H1 (cell line): ENCODE data around the gene PLPP4. TPM values are rescaled to one million over a fixed set of nuclear protein-coding genes. Genes with fewer than 3 reads are reported as not detected.

Source experiments
- CTCF ChIA-PET: fragments of 300-600 bp; sonication (Branson Sonifier 250); formaldehyde crosslinking; loops from one replicate; lab custom pipeline; 2021; ENCODE audit not compliant: partially characterized antibody; lab: Charles Lee
- POLR2A ChIA-PET: fragments of 300-600 bp; sonication (Branson Sonifier 250); formaldehyde crosslinking; loops from one replicate; lab custom pipeline; 2021; ENCODE audit warnings: inconsistent platforms; ENCODE audit not compliant: partially characterized antibody; lab: Charles Lee
- DNase-seq, 2 experiments: peaks; one replicate each; pipeline versions ENCODE4 v3.0.0 to v3.0.0-alpha.2; 2010 to 2022; ENCODE audit warnings: low spot score in 2 of 2, low read depth in 1 of 2, mixed read lengths in 1 of 2
- FAIRE-seq: peaks from 2 replicates; lab custom pipeline; 2011; peaks lifted over from hg19 to GRCh38; lab: Jason Lieb, UNC
- H2AFZ ChIP-seq: 2 replicates; pipeline ENCODE4 v1.8.1; 2012; ENCODE audit warnings: low read length, inconsistent platforms
- H2AK5ac ChIP-seq: 2 replicates; pipeline ENCODE4 v1.6.1; 2013; ENCODE audit warnings: low read depth, low read length
- H2BK120ac ChIP-seq: replicated peaks from 2 replicates; pipeline ENCODE3; 2013; ENCODE audit warnings: low read depth, low read length, inconsistent platforms
- H2BK12ac ChIP-seq: 2 replicates; pipeline ENCODE4 v1.6.1; 2013; ENCODE audit warnings: low read depth, low read length
- H2BK15ac ChIP-seq: 2 replicates; pipeline ENCODE4 v1.6.1; 2013; ENCODE audit warnings: low read length
- H2BK20ac ChIP-seq: 2 replicates; pipeline ENCODE4 v1.6.1; 2013; ENCODE audit warnings: low read length
- H2BK5ac ChIP-seq: 2 replicates; pipeline ENCODE4 v1.6.1; 2013; ENCODE audit warnings: low read depth, low read length
- H3K14ac ChIP-seq: 2 replicates; pipeline ENCODE4 v1.6.1; 2013; ENCODE audit warnings: inconsistent platforms; ENCODE audit not compliant: insufficient read length
- H3K18ac ChIP-seq: 2 replicates; pipeline ENCODE4 v1.6.1; 2013; ENCODE audit warnings: low read length; ENCODE audit errors: extremely low read depth
- H3K23ac ChIP-seq: 2 replicates; pipeline ENCODE4 v1.6.1; 2013; ENCODE audit warnings: inconsistent platforms; ENCODE audit not compliant: insufficient read length
- H3K23me2 ChIP-seq: 2 replicates; pipeline ENCODE4 v1.6.1; 2013; ENCODE audit warnings: low read depth, low read length
- H3K27ac ChIP-seq: 2 replicates; pipeline ENCODE4 v1.6.1; 2011; ENCODE audit warnings: low read depth, low read length, inconsistent platforms
- H3K27me3 ChIP-seq, 4 experiments: replicated peaks in 1 of 4; 1 replicate in 1 of 4; 2 replicates in 3 of 4; pipeline versions ENCODE4 v1.6.1 to v1.8.1; 2011 to 2013; ENCODE audit warnings: low read length in 3 of 4, mild to moderate bottlenecking in 3 of 4, inconsistent platforms in 2 of 4, mixed read lengths in 2 of 4, moderate library complexity in 1 of 4; ENCODE audit not compliant: control insufficient read depth in 3 of 4, insufficient read depth in 3 of 4; ENCODE audit errors: extremely low read depth in 1 of 4
- H3K36me3 ChIP-seq, 4 experiments: 2 replicates each; pipeline versions ENCODE4 v1.6.1 to v1.8.1; 2011 to 2013; ENCODE audit warnings: mild to moderate bottlenecking in 4 of 4, low read length in 3 of 4, moderate library complexity in 2 of 4, control low read depth in 1 of 4, inconsistent platforms in 1 of 4; ENCODE audit not compliant: insufficient read depth in 4 of 4, control insufficient read depth in 2 of 4
- H3K4ac ChIP-seq: replicated peaks from 2 replicates; pipeline ENCODE3; 2013; ENCODE audit warnings: low read length, low read depth, mixed read lengths, inconsistent platforms; ENCODE audit not compliant: insufficient read length
- H3K4me1 ChIP-seq, 4 experiments: replicated peaks in 1 of 4; 1 replicate in 1 of 4; 2 replicates in 3 of 4; pipeline versions ENCODE4 v1.6.1 to v1.8.1; 2011 to 2013; ENCODE audit warnings: low read length in 3 of 4, inconsistent platforms in 2 of 4, mixed read lengths in 1 of 4; ENCODE audit not compliant: insufficient read depth in 4 of 4, control insufficient read depth in 3 of 4
- H3K4me2 ChIP-seq, 2 experiments: 2 replicates each; pipeline versions ENCODE4 v1.6.1 to v1.8.1; 2011 to 2013; ENCODE audit warnings: low read depth in 2 of 2, low read length in 2 of 2, control low read depth in 1 of 2, inconsistent platforms in 1 of 2, mild to moderate bottlenecking in 1 of 2; ENCODE audit not compliant: insufficient read depth in 1 of 2
- H3K4me3 ChIP-seq, 4 experiments: fragments of 200-600, 300-600 bp in 1 of 4; sonication (generic), shearing (Covaris generic), sonication (Bioruptor Twin) in 1 of 4; 2 replicates each; pipeline versions ENCODE4 v1.5.1 to v1.8.1; 2011 to 2016; ENCODE audit warnings: low read length in 4 of 4, low read depth in 3 of 4, control low read depth in 2 of 4, inconsistent platforms in 2 of 4, mild to moderate bottlenecking in 2 of 4, mixed read lengths in 1 of 4, moderate library complexity in 1 of 4; ENCODE audit not compliant: insufficient read depth in 2 of 4; ENCODE audit errors: extremely low read depth in 1 of 4
- H3K56ac ChIP-seq: replicated peaks from 2 replicates; pipeline ENCODE3; 2013; ENCODE audit warnings: low read depth, mild to moderate bottlenecking, mixed read lengths, low read length, inconsistent platforms; ENCODE audit not compliant: insufficient read length
- H3K79me1 ChIP-seq: 2 replicates; pipeline ENCODE4 v1.6.1; 2013; ENCODE audit warnings: low read depth, low read length, control low read depth
- H3K79me2 ChIP-seq, 2 experiments: 2 replicates each; pipeline versions ENCODE4 v1.6.1 to v1.8.1; 2012 to 2013; ENCODE audit warnings: low read length in 2 of 2, mild to moderate bottlenecking in 2 of 2, inconsistent platforms in 1 of 2; ENCODE audit not compliant: insufficient read depth in 2 of 2, control insufficient read depth in 1 of 2
- H3K9ac ChIP-seq, 4 experiments: replicated peaks in 1 of 4; 1 replicate in 1 of 4; 2 replicates in 3 of 4; pipeline versions ENCODE4 v1.6.1 to v1.8.1; 2011 to 2013; ENCODE audit warnings: low read depth in 3 of 4, low read length in 3 of 4, control low read depth in 2 of 4, mild to moderate bottlenecking in 2 of 4, moderate library complexity in 2 of 4, inconsistent platforms in 1 of 4; ENCODE audit errors: extremely low read depth in 1 of 4
- H3K9me3 ChIP-seq, 2 experiments: 2 replicates each; pipeline versions ENCODE4 v1.6.1 to v1.8.1; 2012 to 2013; ENCODE audit warnings: mild to moderate bottlenecking in 2 of 2, moderate library complexity in 2 of 2, control low read depth in 1 of 2, inconsistent platforms in 1 of 2, low read depth in 1 of 2, low read length in 1 of 2, mixed read lengths in 1 of 2; ENCODE audit not compliant: insufficient read depth in 2 of 2
- H4K20me1 ChIP-seq, 2 experiments: replicated peaks in 1 of 2; 2 replicates each; pipeline versions ENCODE3 to v1.8.1; 2011 to 2013; ENCODE audit warnings: inconsistent platforms in 2 of 2, low read length in 2 of 2, mild to moderate bottlenecking in 1 of 2; ENCODE audit not compliant: insufficient read depth in 2 of 2, control insufficient read depth in 1 of 2
- H4K5ac ChIP-seq: 2 replicates; pipeline ENCODE4 v1.6.1; 2013; ENCODE audit warnings: low read length, low read depth, mixed read lengths, inconsistent platforms; ENCODE audit not compliant: insufficient read length
- H4K8ac ChIP-seq: 2 replicates; pipeline ENCODE4 v1.8.0; 2013; ENCODE audit warnings: mild to moderate bottlenecking, moderate library complexity, low read length, inconsistent platforms; ENCODE audit not compliant: insufficient read depth; ENCODE audit errors: extremely low read depth
- H4K91ac ChIP-seq: replicated peaks from 2 replicates; pipeline ENCODE3; 2013; ENCODE audit warnings: low read length, mixed read lengths, inconsistent platforms; ENCODE audit not compliant: insufficient read length
- ASH2L ChIP-seq: fragments of 200-600, 300-600 bp; sonication (generic); IDR thresholded peaks from one replicate; pipeline ENCODE4 v1.7.1; 2017; ENCODE audit warnings: low read length
- CBX8 ChIP-seq: fragments of 300-800, 300-1000 bp; sonication (generic); IDR thresholded peaks from 2 replicates; pipeline ENCODE4 v1.7.1; 2016; ENCODE audit warnings: low read depth, low read length, borderline replicate concordance
- CEBPB ChIP-seq: IDR thresholded peaks from 2 replicates; pipeline ENCODE4 v1.6.1; 2012; ENCODE audit warnings: low read depth, low read length
- CREB1 ChIP-seq: IDR thresholded peaks from 2 replicates; pipeline ENCODE4 v1.6.1; 2012; ENCODE audit warnings: inconsistent platforms
- KDM1A ChIP-seq: fragments of 200-600, 300-600 bp; sonication (generic); IDR thresholded peaks from 2 replicates; pipeline ENCODE4 v1.7.1; 2016; ENCODE audit warnings: mild to moderate bottlenecking, low read length, borderline replicate concordance
- RBBP5 ChIP-seq: IDR thresholded peaks from 2 replicates; pipeline ENCODE4 v1.7.1; 2012; ENCODE audit warnings: low read depth, mild to moderate bottlenecking, inconsistent platforms, low read length, moderate library complexity, borderline replicate concordance
- RNF2 ChIP-seq: fragments of 200-900, 300-1000 bp; sonication (generic); IDR thresholded peaks from 2 replicates; pipeline ENCODE4 v1.7.1; 2016; ENCODE audit warnings: borderline replicate concordance, low read depth, mild to moderate bottlenecking, antibody characterized with exemption, low read length; ENCODE audit not compliant: poor library complexity, severe bottlenecking; ENCODE audit errors: missing control alignments
- SAP30 ChIP-seq: fragments of 300-600 bp; sonication (generic); IDR thresholded peaks from 2 replicates; pipeline ENCODE4 v1.7.1; 2012; ENCODE audit warnings: low read length, moderate library complexity, mild to moderate bottlenecking, inconsistent platforms; ENCODE audit not compliant: insufficient read depth, insufficient replicate concordance
- SP4 ChIP-seq: IDR thresholded peaks from 2 replicates; pipeline ENCODE4 v1.6.1; 2012; ENCODE audit warnings: low read length, inconsistent platforms
- SRF ChIP-seq: IDR thresholded peaks from 2 replicates; pipeline ENCODE4 v1.6.1; 2011; ENCODE audit warnings: mild to moderate bottlenecking, low read depth, low read length, moderate library complexity
- ZNF274 ChIP-seq: IDR thresholded peaks from 2 replicates; pipeline ENCODE4 v1.7.0; 2012; ENCODE audit warnings: low read length, borderline replicate concordance; ENCODE audit errors: extremely low read depth
- WGBS, 2 experiments: shearing (Covaris generic) in 1 of 2; methylation state at CpG; one replicate each; pipeline versions ENCODE4 v1.1.6 to v1.1.7; 2013 to 2015; ENCODE audit warnings: low lambda C conversion rate in 2 of 2, mixed read lengths in 2 of 2, inconsistent platforms in 1 of 2, low coverage in 1 of 2, missing lambda C conversion rate in 1 of 2; ENCODE audit not compliant: insufficient replicate concordance in 2 of 2, insufficient coverage in 1 of 2, insufficient read length in 1 of 2; ENCODE audit errors: extremely low coverage in 1 of 2, missing lambda C conversion rate in 1 of 2; 5-methylcytosine and 5-hydroxymethylcytosine counted together
- polyA plus RNA-seq, 7 experiments: library from polyadenylated mRNA; depleted of rRNA in 3 of 7; stranded (reverse) in 5 of 7; unstranded in 2 of 7; fragments of >200 nt in 5 of 7; fragments of 200-250 nt in 2 of 7; gene quantifications; 1 replicate in 5 of 7; 2 replicates in 1 of 7; 4 replicates in 1 of 7; pipeline versions ENCODE4 v1.2.1 to v1.2.3, GENCODE V29; 2011 to 2013; ENCODE audit warnings: missing spikeins in 2 of 7, mixed read lengths in 2 of 7
- total RNA-seq: library from RNA; stranded (reverse); fragmentation: NEBNext Ultra II Directional; extraction: Animal tissue kit (Norgen Biotek cat#: 25700); gene quantifications from 2 replicates; pipeline ENCODE4 v1.2.1, GENCODE V29; 2021
- TF ChIP-seq, protein P1 (sequence below), 3 experiments: IDR thresholded peaks; 1 replicate in 2 of 3; 2 replicates in 1 of 3; pipeline versions ENCODE4 v1.5.1 to v1.6.1; 2011; ENCODE audit warnings: low read length in 3 of 3, mild to moderate bottlenecking in 3 of 3, inconsistent platforms in 2 of 3, low read depth in 1 of 3, moderate library complexity in 1 of 3; ENCODE audit not compliant: insufficient read depth in 1 of 3; ENCODE audit errors: control extremely low read depth in 1 of 3

The PLPP4 gene
- total and polyA plus RNA-seq, 2 of the 8 experiments (the other 6 are each of a cell fraction or from before 2014, with no cell fraction given), result 0.30 TPM; not detected in 1

DNA sequence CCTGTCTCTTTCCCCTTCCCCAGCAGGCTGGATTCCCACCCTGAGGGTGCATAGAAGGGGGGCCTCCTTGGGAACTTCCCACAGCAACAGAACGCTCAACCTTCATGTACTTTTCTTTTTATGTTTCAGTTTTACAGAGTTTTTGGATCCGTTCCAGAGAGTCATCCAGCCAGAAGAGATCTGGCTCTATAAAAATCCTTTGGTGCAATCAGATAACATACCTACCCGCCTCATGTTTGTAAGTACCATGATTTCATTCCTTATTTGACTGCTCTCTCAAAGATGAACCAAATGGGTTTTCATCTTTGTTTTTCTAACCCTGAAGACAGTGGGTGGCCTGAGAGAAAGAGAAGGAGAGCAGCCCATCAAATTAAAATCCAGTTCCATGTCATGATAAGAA lies 46.7 kb downstream of the PLPP4 start:
- H2AK5ac ChIP-seq, result no peak overlapping the region
- H3K23me2 ChIP-seq, result no peaks in the 10 kb centered on the region
- WGBS, 2 experiments, result 94% methylated on average over 3 of the region's 3 CpGs; no CpG with 5 or more reads in 1 of the 2 experiments
- FAIRE-seq (no peak), DNase-seq (no peak)
- H3K4ac ChIP-seq, result no peak overlapping the region
- no peak overlapping the region for H3K4me2 ChIP-seq
- H2BK20ac ChIP-seq, result no peak overlapping the region
- no peak overlapping the region for H3K23ac ChIP-seq
- H3K4me1 ChIP-seq, result no peaks in the 10 kb centered on the region
- no peak overlapping the region for H3K14ac ChIP-seq
- no peak overlapping the region for H3K4me3 ChIP-seq
- no peak overlapping the region for H3K18ac ChIP-seq
- H2BK12ac ChIP-seq, result no peak overlapping the region
- no peak overlapping the region for H3K9ac ChIP-seq
- H4K5ac ChIP-seq, result no peak overlapping the region
- H2BK120ac ChIP-seq, result no peak overlapping the region
- no peak overlapping the region for H2BK15ac ChIP-seq
- no peaks in the 10 kb centered on the region for H3K9me3 ChIP-seq
- H3K36me3 ChIP-seq, result no peaks in the 10 kb centered on the region
- no peaks in the 10 kb centered on the region for H3K79me1 ChIP-seq
- no peak overlapping the region for H3K56ac ChIP-seq
- no peak overlapping the region for H2AFZ ChIP-seq
- no peaks in the 10 kb centered on the region for H4K20me1 ChIP-seq
- no peak overlapping the region for H3K27ac ChIP-seq
- no peak overlapping the region for H4K91ac ChIP-seq
- ChIA-PET POLR2A (no interaction called here), CTCF (no interaction called here)
- no peak overlapping the region for H4K8ac ChIP-seq
- no peaks in the 10 kb centered on the region for H3K27me3 ChIP-seq
- H2BK5ac ChIP-seq, result no peak overlapping the region
- H3K79me2 ChIP-seq, result no peaks in the 10 kb centered on the region
- TF ChIP-seq SP4 (no peak), SRF (no peak), ZNF274 (no peak), ASH2L (no peak), CEBPB (no peak), CBX8 (no peak), RNF2 (no peak), KDM1A (no peak), CREB1 (no peak), RBBP5 (no peak), SAP30 (no peak)
- TF ChIP-seq, protein P1, sequence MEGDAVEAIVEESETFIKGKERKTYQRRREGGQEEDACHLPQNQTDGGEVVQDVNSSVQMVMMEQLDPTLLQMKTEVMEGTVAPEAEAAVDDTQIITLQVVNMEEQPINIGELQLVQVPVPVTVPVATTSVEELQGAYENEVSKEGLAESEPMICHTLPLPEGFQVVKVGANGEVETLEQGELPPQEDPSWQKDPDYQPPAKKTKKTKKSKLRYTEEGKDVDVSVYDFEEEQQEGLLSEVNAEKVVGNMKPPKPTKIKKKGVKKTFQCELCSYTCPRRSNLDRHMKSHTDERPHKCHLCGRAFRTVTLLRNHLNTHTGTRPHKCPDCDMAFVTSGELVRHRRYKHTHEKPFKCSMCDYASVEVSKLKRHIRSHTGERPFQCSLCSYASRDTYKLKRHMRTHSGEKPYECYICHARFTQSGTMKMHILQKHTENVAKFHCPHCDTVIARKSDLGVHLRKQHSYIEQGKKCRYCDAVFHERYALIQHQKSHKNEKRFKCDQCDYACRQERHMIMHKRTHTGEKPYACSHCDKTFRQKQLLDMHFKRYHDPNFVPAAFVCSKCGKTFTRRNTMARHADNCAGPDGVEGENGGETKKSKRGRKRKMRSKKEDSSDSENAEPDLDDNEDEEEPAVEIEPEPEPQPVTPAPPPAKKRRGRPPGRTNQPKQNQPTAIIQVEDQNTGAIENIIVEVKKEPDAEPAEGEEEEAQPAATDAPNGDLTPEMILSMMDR (IDR thresholded peaks at IDR 0.05; ENCODE audit: control extremely low read depth in 1 of 3, insufficient read depth in 1 of 3, low read depth in 1 of 3, low read length in 3 of 3), result no peak
